ENCODE data around the gene POMC.

- TF ChIP-seq, protein P1, sequence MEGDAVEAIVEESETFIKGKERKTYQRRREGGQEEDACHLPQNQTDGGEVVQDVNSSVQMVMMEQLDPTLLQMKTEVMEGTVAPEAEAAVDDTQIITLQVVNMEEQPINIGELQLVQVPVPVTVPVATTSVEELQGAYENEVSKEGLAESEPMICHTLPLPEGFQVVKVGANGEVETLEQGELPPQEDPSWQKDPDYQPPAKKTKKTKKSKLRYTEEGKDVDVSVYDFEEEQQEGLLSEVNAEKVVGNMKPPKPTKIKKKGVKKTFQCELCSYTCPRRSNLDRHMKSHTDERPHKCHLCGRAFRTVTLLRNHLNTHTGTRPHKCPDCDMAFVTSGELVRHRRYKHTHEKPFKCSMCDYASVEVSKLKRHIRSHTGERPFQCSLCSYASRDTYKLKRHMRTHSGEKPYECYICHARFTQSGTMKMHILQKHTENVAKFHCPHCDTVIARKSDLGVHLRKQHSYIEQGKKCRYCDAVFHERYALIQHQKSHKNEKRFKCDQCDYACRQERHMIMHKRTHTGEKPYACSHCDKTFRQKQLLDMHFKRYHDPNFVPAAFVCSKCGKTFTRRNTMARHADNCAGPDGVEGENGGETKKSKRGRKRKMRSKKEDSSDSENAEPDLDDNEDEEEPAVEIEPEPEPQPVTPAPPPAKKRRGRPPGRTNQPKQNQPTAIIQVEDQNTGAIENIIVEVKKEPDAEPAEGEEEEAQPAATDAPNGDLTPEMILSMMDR (IDR thresholded peaks at IDR 0.05): no peak
- no peak for TF ChIP-seq EZH2 (IDR thresholded peaks at IDR 0.05)
Observed at GRCh38 chr2:25161055-25161781, 7.2 kb downstream of the POMC start.

All from neural progenitor cell (in vitro differentiated cells).